Liver (tissue), 9 donors: ENCODE measurements around the gene C9orf57. TPM values are rescaled to one million over a fixed set of nuclear protein-coding genes. Genes with fewer than 3 reads are reported as not detected.
"Not testable (repeated sequence)": the region's sequence is repeated elsewhere in the genome, so short reads cannot be mapped to it uniquely, and the experiment has no call there.

ENCODE experiments used
- DNase-seq: peaks from one replicate; pipeline ENCODE4 v3.0.0-alpha.2; 2017; ENCODE audit warnings: low spot score
- H3K27ac ChIP-seq, 2 donors: one replicate each; pipeline ENCODE4 v1.7.0; 2013; ENCODE audit warnings: inconsistent platforms in 2 of 2, low read length in 2 of 2, control low read depth in 1 of 2, low read depth in 1 of 2, mild to moderate bottlenecking in 1 of 2
- H3K27me3 ChIP-seq, 4 donors: one replicate each; pipeline versions ENCODE4 v1.6.1 to v1.7.0; 2013; ENCODE audit warnings: low read length in 3 of 4, inconsistent platforms in 1 of 4, mild to moderate bottlenecking in 1 of 4, moderate library complexity in 1 of 4; ENCODE audit not compliant: control insufficient read depth in 4 of 4, insufficient read depth in 4 of 4
- H3K36me3 ChIP-seq, 4 donors: one replicate each; pipeline versions ENCODE4 v1.6.1 to v1.7.0; 2013; ENCODE audit warnings: low read length in 3 of 4, mild to moderate bottlenecking in 3 of 4, low read depth in 1 of 4, moderate library complexity in 1 of 4; ENCODE audit not compliant: control insufficient read depth in 4 of 4, insufficient read depth in 3 of 4
- H3K4me1 ChIP-seq, 4 donors: one replicate each; pipeline versions ENCODE4 v1.6.1 to v1.7.0; 2013; ENCODE audit warnings: low read length in 3 of 4, mild to moderate bottlenecking in 3 of 4, moderate library complexity in 1 of 4; ENCODE audit not compliant: control insufficient read depth in 4 of 4, insufficient read depth in 4 of 4
- H3K4me3 ChIP-seq, 3 donors: one replicate each; pipeline versions ENCODE4 v1.6.1 to v1.7.0; 2013; ENCODE audit warnings: low read length in 3 of 3, control low read depth in 1 of 3, low read depth in 1 of 3, mild to moderate bottlenecking in 1 of 3
- H3K9ac ChIP-seq, 2 donors: one replicate each; pipeline ENCODE4 v1.7.0; 2013; ENCODE audit warnings: low read length in 2 of 2, mild to moderate bottlenecking in 2 of 2, moderate library complexity in 2 of 2, control low read depth in 1 of 2, low read depth in 1 of 2
- H3K9me3 ChIP-seq, 4 donors: one replicate each; pipeline versions ENCODE4 v1.6.1 to v1.7.0; 2013; ENCODE audit warnings: low read length in 3 of 4; ENCODE audit not compliant: control insufficient read depth in 4 of 4
- EGR1 ChIP-seq, 2 donors: IDR thresholded peaks; 2 replicates each; pipeline ENCODE4 v1.6.1; 2016 to 2018; ENCODE audit warnings: antibody characterized with exemption in 2 of 2, low read depth in 2 of 2
- FOXA1 ChIP-seq: IDR thresholded peaks from 2 replicates; pipeline ENCODE4 v1.6.1; 2016; ENCODE audit warnings: antibody characterized with exemption
- FOXA2 ChIP-seq: IDR thresholded peaks from 2 replicates; pipeline ENCODE4 v1.6.1; 2016; ENCODE audit warnings: antibody characterized with exemption
- GABPA ChIP-seq, 2 donors: IDR thresholded peaks in 1 of 2; conservative IDR thresholded peaks in 1 of 2; 2 replicates each; pipeline ENCODE4 v1.6.1; 2016; ENCODE audit warnings: antibody characterized with exemption in 2 of 2, mild to moderate bottlenecking in 1 of 2, moderate library complexity in 1 of 2
- HNF4A ChIP-seq, 2 donors: conservative IDR thresholded peaks; 2 replicates each; pipeline ENCODE4 v1.6.1; 2016; ENCODE audit warnings: antibody characterized with exemption in 2 of 2, mild to moderate bottlenecking in 2 of 2
- HNF4G ChIP-seq: IDR thresholded peaks from 2 replicates; pipeline ENCODE4 v1.6.1; 2016; ENCODE audit warnings: antibody characterized with exemption
- JUND ChIP-seq, 2 donors: IDR thresholded peaks; 2 replicates each; pipeline ENCODE4 v1.6.1; 2016; ENCODE audit warnings: antibody characterized with exemption in 2 of 2
- NR2F2 ChIP-seq: IDR thresholded peaks from 2 replicates; pipeline ENCODE4 v1.6.1; 2016; ENCODE audit warnings: antibody characterized with exemption
- RAD21 ChIP-seq, 2 donors: IDR thresholded peaks; 2 replicates each; pipeline ENCODE4 v1.6.1; 2016; ENCODE audit warnings: antibody characterized with exemption in 2 of 2, mild to moderate bottlenecking in 2 of 2
- RXRA ChIP-seq, 2 donors: IDR thresholded peaks; 2 replicates each; pipeline ENCODE4 v1.6.1; 2017 to 2018; ENCODE audit warnings: antibody characterized with exemption in 2 of 2, mild to moderate bottlenecking in 1 of 2
- SP1 ChIP-seq: IDR thresholded peaks from 2 replicates; pipeline ENCODE4 v1.6.1; 2018; ENCODE audit warnings: antibody characterized with exemption, mild to moderate bottlenecking
- TAF1 ChIP-seq: conservative IDR thresholded peaks from 2 replicates; pipeline ENCODE4 v1.6.1; 2016; ENCODE audit warnings: antibody characterized with exemption, mild to moderate bottlenecking
- YY1 ChIP-seq: IDR thresholded peaks from 2 replicates; pipeline ENCODE4 v1.6.1; 2016; ENCODE audit warnings: antibody characterized with exemption, mild to moderate bottlenecking
- WGBS: extraction: QIAGEN DNeasy Blood & Tissue Kit; methylation state at CpG from one replicate; pipeline ENCODE4 v1.1.7; 2013; 5-methylcytosine and 5-hydroxymethylcytosine counted together
- polyA plus RNA-seq, 2 donors: library from polyadenylated mRNA; stranded (reverse) in 1 of 2; unstranded in 1 of 2; fragments of 200-250 nt in 1 of 2; fragments of >200 nt in 1 of 2; fragmentation: Nextera tagmentation in 1 of 2; extraction: Ambion mirVana in 1 of 2; gene quantifications; one replicate each; pipeline versions ENCODE4 v1.2.1 to v1.2.3, GENCODE V29; 2013 to 2015
- total RNA-seq, 2 donors: library from RNA; depleted of rRNA; stranded (reverse); fragments of >200 nt; gene quantifications; one replicate each; pipeline ENCODE4 v1.2.3, GENCODE V29; 2014
- TF ChIP-seq, protein P1 (sequence below): fragments of 150-350 bp; IDR thresholded peaks from 2 replicates; pipeline ENCODE4 v1.5.1; 2017; ENCODE audit warnings: improper control_type of control experiment, low read depth, low read length; ENCODE audit not compliant: missing input control
- TF ChIP-seq, protein P2 (sequence below): IDR thresholded peaks from 2 replicates; pipeline ENCODE4 v1.6.1; 2016; ENCODE audit warnings: antibody characterized with exemption
- TF ChIP-seq, protein P3 (sequence below): IDR thresholded peaks from 2 replicates; pipeline ENCODE4 v1.6.1; 2016; ENCODE audit warnings: antibody characterized with exemption
- TF ChIP-seq, protein P4 (sequence below): IDR thresholded peaks from 2 replicates; pipeline ENCODE4 v1.6.1; 2016; ENCODE audit warnings: antibody characterized with exemption
- TF ChIP-seq, protein P5 (sequence below): IDR thresholded peaks from 2 replicates; pipeline ENCODE4 v1.6.1; 2016; ENCODE audit warnings: antibody characterized with exemption, mild to moderate bottlenecking
- donor health status: healthy.
- donor health status: healthy.
- donor health status: healthy.
- donor health status: healthy.
- donor health status: healthy.

Gene C9orf57
- total and polyA plus RNA-seq, 4 donors, result not detected

DNA sequence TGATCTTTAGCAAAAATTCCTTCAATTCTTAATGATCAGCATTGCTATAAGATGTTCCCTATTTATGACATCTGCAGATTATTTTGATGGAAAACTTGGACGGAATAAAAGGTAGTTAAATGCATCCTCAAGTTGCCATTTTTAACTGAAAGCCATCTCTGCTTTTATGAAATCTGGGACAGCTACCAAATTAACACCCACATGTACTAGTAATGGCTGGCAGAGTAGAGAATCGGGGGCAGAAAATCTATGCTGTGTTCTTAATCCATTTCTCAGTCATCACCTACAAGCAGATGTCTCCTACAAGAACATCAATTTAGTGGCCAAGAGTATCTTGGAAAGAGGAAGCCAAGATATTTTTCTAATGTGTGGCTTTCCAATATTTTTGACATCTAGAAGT, 22.1 kb upstream of the C9orf57 start:
- Histone ChIP-seq H3K9me3 (no peaks in the 10 kb centered on the region), H3K27me3 (no peaks in the 10 kb centered on the region), H3K9ac (no peak overlapping the region), H3K4me1 (no peaks in the 10 kb centered on the region), H3K27ac (no peak overlapping the region), H3K36me3 (no peaks in the 10 kb centered on the region), H3K4me3 (no peak overlapping the region)
- DNase-seq, result no peak
- TF ChIP-seq, protein P1, sequence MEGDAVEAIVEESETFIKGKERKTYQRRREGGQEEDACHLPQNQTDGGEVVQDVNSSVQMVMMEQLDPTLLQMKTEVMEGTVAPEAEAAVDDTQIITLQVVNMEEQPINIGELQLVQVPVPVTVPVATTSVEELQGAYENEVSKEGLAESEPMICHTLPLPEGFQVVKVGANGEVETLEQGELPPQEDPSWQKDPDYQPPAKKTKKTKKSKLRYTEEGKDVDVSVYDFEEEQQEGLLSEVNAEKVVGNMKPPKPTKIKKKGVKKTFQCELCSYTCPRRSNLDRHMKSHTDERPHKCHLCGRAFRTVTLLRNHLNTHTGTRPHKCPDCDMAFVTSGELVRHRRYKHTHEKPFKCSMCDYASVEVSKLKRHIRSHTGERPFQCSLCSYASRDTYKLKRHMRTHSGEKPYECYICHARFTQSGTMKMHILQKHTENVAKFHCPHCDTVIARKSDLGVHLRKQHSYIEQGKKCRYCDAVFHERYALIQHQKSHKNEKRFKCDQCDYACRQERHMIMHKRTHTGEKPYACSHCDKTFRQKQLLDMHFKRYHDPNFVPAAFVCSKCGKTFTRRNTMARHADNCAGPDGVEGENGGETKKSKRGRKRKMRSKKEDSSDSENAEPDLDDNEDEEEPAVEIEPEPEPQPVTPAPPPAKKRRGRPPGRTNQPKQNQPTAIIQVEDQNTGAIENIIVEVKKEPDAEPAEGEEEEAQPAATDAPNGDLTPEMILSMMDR, result no peak
- WGBS, result 90% methylated on average over 2 of the region's 2 CpGs

DNA sequence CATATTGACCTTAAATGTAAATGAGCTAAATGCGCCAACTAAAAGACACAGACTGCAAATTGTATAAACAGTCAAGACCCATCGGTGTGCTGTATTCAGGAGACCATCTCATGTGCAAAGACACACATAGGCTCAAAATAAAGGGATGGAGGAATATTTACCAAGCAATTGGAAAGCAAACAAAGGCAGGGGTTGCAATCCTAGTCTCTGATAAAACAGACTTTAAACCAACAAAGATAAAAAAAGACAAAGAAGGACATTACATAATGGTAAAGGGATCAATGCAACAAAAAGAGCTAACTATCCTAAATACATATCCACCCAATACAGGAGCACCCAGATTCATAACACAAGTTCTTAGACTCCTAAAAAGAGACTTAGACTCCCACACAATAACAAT, 14.3 kb upstream of the C9orf57 start:
- H3K36me3 ChIP-seq, H3K27me3 ChIP-seq, H3K9me3 ChIP-seq, DNase-seq, H3K9ac ChIP-seq, H3K4me3 ChIP-seq, H3K4me1 ChIP-seq, H3K27ac ChIP-seq: not testable (repeated sequence)
- 77% methylated on average over 2 of the region's 2 CpGs for WGBS
- TF ChIP-seq HNF4A (conservative IDR thresholded peaks at IDR 0.05), result peak; percentile 14 to 17

DNA sequence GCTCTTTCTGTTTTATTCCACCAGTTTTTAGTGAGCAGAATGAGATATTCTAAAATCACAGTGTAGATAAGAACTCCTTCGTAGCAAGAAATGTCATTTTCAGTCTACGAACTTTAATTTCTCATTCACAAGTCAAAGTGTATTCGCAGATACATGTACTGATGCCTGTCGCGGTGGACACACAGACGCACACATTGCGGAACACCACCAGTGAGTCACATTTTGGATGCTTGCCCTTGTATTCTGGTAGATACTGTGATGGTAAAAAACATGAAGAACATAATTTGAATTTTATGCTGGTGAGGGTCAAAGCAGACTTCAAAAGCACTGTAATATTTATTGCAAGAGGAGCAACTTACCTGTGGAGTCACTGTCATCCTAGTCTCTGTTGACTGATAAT, 4.7 kb upstream of the C9orf57 start:
- H3K9me3 ChIP-seq, result no peaks in the 10 kb centered on the region
- no peak for DNase-seq
- no peaks in the 10 kb centered on the region for H3K27me3 ChIP-seq
- H3K4me1 ChIP-seq, result no peaks in the 10 kb centered on the region
- no peak overlapping the region for H3K27ac ChIP-seq
- no peak overlapping the region for H3K9ac ChIP-seq
- H3K36me3 ChIP-seq, result no peaks in the 10 kb centered on the region
- WGBS, result 74% methylated on average over 7 of the region's 7 CpGs
- H3K4me3 ChIP-seq, result no peak overlapping the region
- TF ChIP-seq FOXA1 (no peak), YY1 (no peak), EGR1 (IDR thresholded peaks at IDR 0.05; ENCODE audit: low read depth in 2 of 2) (no peak), HNF4A (conservative IDR thresholded peaks at IDR 0.05) (no peak), GABPA (IDR thresholded peaks at IDR 0.05 in 1 of 2, conservative IDR thresholded peaks at IDR 0.05 in 1 of 2) (no peak), RXRA (IDR thresholded peaks at IDR 0.05) (no peak), TAF1 (no peak), NR2F2 (no peak), SP1 (no peak), RAD21 (IDR thresholded peaks at IDR 0.05) (no peak), FOXA2 (no peak), HNF4G (no peak), JUND (IDR thresholded peaks at IDR 0.05) (no peak)
- TF ChIP-seq, protein P2, sequence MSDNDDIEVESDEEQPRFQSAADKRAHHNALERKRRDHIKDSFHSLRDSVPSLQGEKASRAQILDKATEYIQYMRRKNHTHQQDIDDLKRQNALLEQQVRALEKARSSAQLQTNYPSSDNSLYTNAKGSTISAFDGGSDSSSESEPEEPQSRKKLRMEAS, result no peak
- TF ChIP-seq, protein P3, sequence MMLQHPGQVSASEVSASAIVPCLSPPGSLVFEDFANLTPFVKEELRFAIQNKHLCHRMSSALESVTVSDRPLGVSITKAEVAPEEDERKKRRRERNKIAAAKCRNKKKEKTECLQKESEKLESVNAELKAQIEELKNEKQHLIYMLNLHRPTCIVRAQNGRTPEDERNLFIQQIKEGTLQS, result no peak
- TF ChIP-seq, protein P4, sequence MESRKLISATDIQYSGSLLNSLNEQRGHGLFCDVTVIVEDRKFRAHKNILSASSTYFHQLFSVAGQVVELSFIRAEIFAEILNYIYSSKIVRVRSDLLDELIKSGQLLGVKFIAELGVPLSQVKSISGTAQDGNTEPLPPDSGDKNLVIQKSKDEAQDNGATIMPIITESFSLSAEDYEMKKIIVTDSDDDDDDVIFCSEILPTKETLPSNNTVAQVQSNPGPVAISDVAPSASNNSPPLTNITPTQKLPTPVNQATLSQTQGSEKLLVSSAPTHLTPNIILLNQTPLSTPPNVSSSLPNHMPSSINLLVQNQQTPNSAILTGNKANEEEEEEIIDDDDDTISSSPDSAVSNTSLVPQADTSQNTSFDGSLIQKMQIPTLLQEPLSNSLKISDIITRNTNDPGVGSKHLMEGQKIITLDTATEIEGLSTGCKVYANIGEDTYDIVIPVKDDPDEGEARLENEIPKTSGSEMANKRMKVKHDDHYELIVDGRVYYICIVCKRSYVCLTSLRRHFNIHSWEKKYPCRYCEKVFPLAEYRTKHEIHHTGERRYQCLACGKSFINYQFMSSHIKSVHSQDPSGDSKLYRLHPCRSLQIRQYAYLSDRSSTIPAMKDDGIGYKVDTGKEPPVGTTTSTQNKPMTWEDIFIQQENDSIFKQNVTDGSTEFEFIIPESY, result no peak
- TF ChIP-seq, protein P5, sequence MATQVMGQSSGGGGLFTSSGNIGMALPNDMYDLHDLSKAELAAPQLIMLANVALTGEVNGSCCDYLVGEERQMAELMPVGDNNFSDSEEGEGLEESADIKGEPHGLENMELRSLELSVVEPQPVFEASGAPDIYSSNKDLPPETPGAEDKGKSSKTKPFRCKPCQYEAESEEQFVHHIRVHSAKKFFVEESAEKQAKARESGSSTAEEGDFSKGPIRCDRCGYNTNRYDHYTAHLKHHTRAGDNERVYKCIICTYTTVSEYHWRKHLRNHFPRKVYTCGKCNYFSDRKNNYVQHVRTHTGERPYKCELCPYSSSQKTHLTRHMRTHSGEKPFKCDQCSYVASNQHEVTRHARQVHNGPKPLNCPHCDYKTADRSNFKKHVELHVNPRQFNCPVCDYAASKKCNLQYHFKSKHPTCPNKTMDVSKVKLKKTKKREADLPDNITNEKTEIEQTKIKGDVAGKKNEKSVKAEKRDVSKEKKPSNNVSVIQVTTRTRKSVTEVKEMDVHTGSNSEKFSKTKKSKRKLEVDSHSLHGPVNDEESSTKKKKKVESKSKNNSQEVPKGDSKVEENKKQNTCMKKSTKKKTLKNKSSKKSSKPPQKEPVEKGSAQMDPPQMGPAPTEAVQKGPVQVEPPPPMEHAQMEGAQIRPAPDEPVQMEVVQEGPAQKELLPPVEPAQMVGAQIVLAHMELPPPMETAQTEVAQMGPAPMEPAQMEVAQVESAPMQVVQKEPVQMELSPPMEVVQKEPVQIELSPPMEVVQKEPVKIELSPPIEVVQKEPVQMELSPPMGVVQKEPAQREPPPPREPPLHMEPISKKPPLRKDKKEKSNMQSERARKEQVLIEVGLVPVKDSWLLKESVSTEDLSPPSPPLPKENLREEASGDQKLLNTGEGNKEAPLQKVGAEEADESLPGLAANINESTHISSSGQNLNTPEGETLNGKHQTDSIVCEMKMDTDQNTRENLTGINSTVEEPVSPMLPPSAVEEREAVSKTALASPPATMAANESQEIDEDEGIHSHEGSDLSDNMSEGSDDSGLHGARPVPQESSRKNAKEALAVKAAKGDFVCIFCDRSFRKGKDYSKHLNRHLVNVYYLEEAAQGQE, result no peak
- TF ChIP-seq, protein P1, result no peak
